IMR-90 (cell line): Measurements from ENCODE around the gene OR6B3.

Experiments used
- BHLHE40 ChIP-seq: fragments of 150-350 bp; IDR thresholded peaks from 2 replicates; pipeline ENCODE4 v1.6.1; 2016; ENCODE audit warnings: mild to moderate bottlenecking, low read depth, low read length
- FOS ChIP-seq: fragments of 150-350 bp; IDR thresholded peaks from 2 replicates; pipeline ENCODE4 v1.6.1; 2016; ENCODE audit warnings: low read depth, low read length
- MAZ ChIP-seq: IDR thresholded peaks from 2 replicates; pipeline ENCODE4 v1.6.1; 2012; ENCODE audit warnings: low read depth, mild to moderate bottlenecking, low read length, improper control_type of control experiment, moderate library complexity, borderline replicate concordance
- POLR2A ChIP-seq: IDR thresholded peaks from 2 replicates; pipeline ENCODE4 v1.6.1; 2012; ENCODE audit warnings: mild to moderate bottlenecking, low read depth, low read length
- RAD21 ChIP-seq: IDR thresholded peaks from 2 replicates; pipeline ENCODE4 v1.6.1; 2012; ENCODE audit warnings: low read length, improper control_type of control experiment
- TF ChIP-seq, protein P1 (sequence below): conservative IDR thresholded peaks from 2 replicates; pipeline ENCODE4 v1.5.1; 2012; ENCODE audit warnings: mild to moderate bottlenecking, low read depth, low read length, improper control_type of control experiment

DNA sequence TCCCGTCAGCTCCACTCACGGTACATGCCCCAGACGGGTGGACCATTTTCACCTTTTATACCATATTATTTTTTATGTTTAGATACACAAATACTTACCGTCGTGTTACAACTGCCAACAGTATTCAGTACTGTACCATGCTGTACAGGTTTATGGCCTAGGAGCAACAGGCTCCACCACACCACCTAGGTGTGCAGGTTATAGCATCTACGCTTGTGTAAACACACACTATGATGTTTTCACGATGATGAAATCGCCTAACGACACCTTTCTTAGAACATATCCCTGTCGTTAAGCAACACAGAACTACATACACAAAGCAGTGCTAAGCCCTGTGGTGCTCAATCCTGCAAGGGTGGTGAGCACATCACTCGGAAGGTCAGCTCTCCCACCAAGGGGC is 52.6 kb downstream of the OR6B3 start:
- TF ChIP-seq, protein P1, sequence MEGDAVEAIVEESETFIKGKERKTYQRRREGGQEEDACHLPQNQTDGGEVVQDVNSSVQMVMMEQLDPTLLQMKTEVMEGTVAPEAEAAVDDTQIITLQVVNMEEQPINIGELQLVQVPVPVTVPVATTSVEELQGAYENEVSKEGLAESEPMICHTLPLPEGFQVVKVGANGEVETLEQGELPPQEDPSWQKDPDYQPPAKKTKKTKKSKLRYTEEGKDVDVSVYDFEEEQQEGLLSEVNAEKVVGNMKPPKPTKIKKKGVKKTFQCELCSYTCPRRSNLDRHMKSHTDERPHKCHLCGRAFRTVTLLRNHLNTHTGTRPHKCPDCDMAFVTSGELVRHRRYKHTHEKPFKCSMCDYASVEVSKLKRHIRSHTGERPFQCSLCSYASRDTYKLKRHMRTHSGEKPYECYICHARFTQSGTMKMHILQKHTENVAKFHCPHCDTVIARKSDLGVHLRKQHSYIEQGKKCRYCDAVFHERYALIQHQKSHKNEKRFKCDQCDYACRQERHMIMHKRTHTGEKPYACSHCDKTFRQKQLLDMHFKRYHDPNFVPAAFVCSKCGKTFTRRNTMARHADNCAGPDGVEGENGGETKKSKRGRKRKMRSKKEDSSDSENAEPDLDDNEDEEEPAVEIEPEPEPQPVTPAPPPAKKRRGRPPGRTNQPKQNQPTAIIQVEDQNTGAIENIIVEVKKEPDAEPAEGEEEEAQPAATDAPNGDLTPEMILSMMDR, result no peak
- no peak for TF ChIP-seq FOS
- no peak for TF ChIP-seq POLR2A
- TF ChIP-seq RAD21, result no peak
- no peak for TF ChIP-seq MAZ
- no peak for TF ChIP-seq BHLHE40
